Suppressor macrophage treated with lipopolysaccharide for 4 hours (primary cell): ENCODE data around the gene KRT5.

Source experiments
- DNase-seq: peaks from one replicate; pipeline ENCODE4 v3.0.0-alpha.2; 2020

Gene KRT5

GRCh38 chr12:52535574-52535973, 15.4 kb upstream of the KRT5 start:
- no peak for DNase-seq

- DNase-seq, result no peak
These were observed 14.3 kb upstream of the KRT5 start for GRCh38 chr12:52534482-52534881.

GRCh38 chr12:52533686-52534470, 13.7 kb upstream of the KRT5 start:
- DNase-seq, result no peak

GRCh38 chr12:52532636-52533035, 12.4 kb upstream of the KRT5 start:
- peak; percentile 12 for DNase-seq

GRCh38 chr12:52531566-52532300, 11.5 kb upstream of the KRT5 start:
- DNase-seq, result peak; percentile 81

- no peak for DNase-seq
These were observed 10.7 kb upstream of the KRT5 start for GRCh38 chr12:52530905-52531304.

- DNase-seq, result no peak
These were observed 10.2 kb upstream of the KRT5 start for GRCh38 chr12:52530366-52530765.

GRCh38 chr12:52529846-52530245, 9.7 kb upstream of the KRT5 start:
- DNase-seq, result no peak

- no peak for DNase-seq
These were observed 9.2 kb upstream of the KRT5 start for GRCh38 chr12:52529417-52529816.

GRCh38 chr12:52528641-52529143, 8.5 kb upstream of the KRT5 start:
- no peak for DNase-seq

GRCh38 chr12:52527121-52527800, 7.1 kb upstream of the KRT5 start:
- no peak for DNase-seq

- no peak for DNase-seq
These were observed 6.3 kb upstream of the KRT5 start for GRCh38 chr12:52526511-52526951.

GRCh38 chr12:52525661-52526499, 5.7 kb upstream of the KRT5 start:
- DNase-seq, result no peak

GRCh38 chr12:52524898-52525591, 4.9 kb upstream of the KRT5 start:
- no peak for DNase-seq

- no peak for DNase-seq
These were observed 4.2 kb upstream of the KRT5 start for GRCh38 chr12:52524241-52524897.

GRCh38 chr12:52523824-52524223, 3.6 kb upstream of the KRT5 start:
- no peak for DNase-seq

- DNase-seq, result no peak
These were observed 2.3 kb upstream of the KRT5 start for GRCh38 chr12:52522346-52523011.

GRCh38 chr12:52521568-52522266, 1.5 kb upstream of the KRT5 start:
- DNase-seq, result no peak

GRCh38 chr12:52521175-52521567, 977 bp upstream of the KRT5 start:
- no peak for DNase-seq

GRCh38 chr12:52519387-52519703, 849 bp downstream of the KRT5 start:
- DNase-seq, result no peak
